GM12878 (cell line): ENCODE results near the gene ASTN1.

ENCODE experiments used
- BRCA1 ChIP-seq: IDR thresholded peaks from 2 replicates; pipeline ENCODE4 v1.6.1; 2011; ENCODE audit warnings: low read depth, low read length, improper control_type of control experiment
- CHD4 ChIP-seq: fragments of 200-600 bp; sonication (generic); IDR thresholded peaks from 2 replicates; pipeline ENCODE4 v1.6.1; 2016; ENCODE audit warnings: mild to moderate bottlenecking
- CREB1 ChIP-seq: IDR thresholded peaks from 2 replicates; pipeline ENCODE4 v1.6.1; 2012; ENCODE audit warnings: low read depth, mild to moderate bottlenecking, inconsistent platforms
- EP300 ChIP-seq, 2 experiments: fragments of 150-350 bp in 1 of 2; IDR thresholded peaks; 2 replicates each; pipeline ENCODE4 v1.6.1; 2011 to 2012; ENCODE audit warnings: low read depth in 2 of 2, low read length in 2 of 2, borderline replicate concordance in 1 of 2, improper control_type of control experiment in 1 of 2, inconsistent platforms in 1 of 2; ENCODE audit not compliant: control insufficient read depth in 1 of 2
- FOS ChIP-seq: IDR thresholded peaks from 3 replicates; pipeline ENCODE4 v1.6.1; 2011; ENCODE audit warnings: borderline replicate concordance; ENCODE audit not compliant: insufficient read length; ENCODE audit errors: extremely low read depth
- KDM1A ChIP-seq: fragments of 200-600 bp; sonication (generic); IDR thresholded peaks from 2 replicates; pipeline ENCODE4 v1.6.1; 2016; ENCODE audit warnings: borderline replicate concordance
- POLR2A ChIP-seq: IDR thresholded peaks from 2 replicates; pipeline ENCODE4 v1.6.1; 2011; ENCODE audit warnings: low read depth, mild to moderate bottlenecking, low read length
- TAF1 ChIP-seq: IDR thresholded peaks from 2 replicates; pipeline ENCODE4 v1.6.1; 2011; ENCODE audit warnings: mild to moderate bottlenecking, low read depth, low read length, borderline replicate concordance
- YY1 ChIP-seq: IDR thresholded peaks from 2 replicates; pipeline ENCODE4 v1.6.1; 2011; ENCODE audit warnings: low read depth, mild to moderate bottlenecking, low read length
- ZSCAN29 ChIP-seq: fragments of 450-650 bp; IDR thresholded peaks from 2 replicates; pipeline ENCODE4 v1.6.1; 2017; ENCODE audit warnings: mild to moderate bottlenecking, moderate library complexity
- TF ChIP-seq, protein P1 (sequence below), 3 experiments: IDR thresholded peaks in 2 of 3; conservative IDR thresholded peaks in 1 of 3; 2 replicates each; pipeline ENCODE4 v1.5.1; 2011; ENCODE audit warnings: low read depth in 3 of 3, low read length in 3 of 3, mild to moderate bottlenecking in 3 of 3, control low read depth in 2 of 3, moderate library complexity in 2 of 3, inconsistent platforms in 1 of 3, mixed read lengths in 1 of 3; ENCODE audit not compliant: control insufficient read depth in 2 of 3, insufficient read depth in 1 of 3; ENCODE audit errors: extremely low read depth in 1 of 3
- TF ChIP-seq, protein P2 (sequence below): IDR thresholded peaks from 2 replicates; pipeline ENCODE4 v1.6.1; 2011; ENCODE audit warnings: borderline replicate concordance, low read depth, mild to moderate bottlenecking, moderate library complexity, low read length; ENCODE audit not compliant: insufficient read depth, poor library complexity, severe bottlenecking
- TF ChIP-seq, protein P3 (sequence below): fragments of 450-650 bp; IDR thresholded peaks from 2 replicates; pipeline ENCODE4 v1.6.1; 2017; ENCODE audit warnings: antibody characterized with exemption, mild to moderate bottlenecking, moderate library complexity

DNA sequence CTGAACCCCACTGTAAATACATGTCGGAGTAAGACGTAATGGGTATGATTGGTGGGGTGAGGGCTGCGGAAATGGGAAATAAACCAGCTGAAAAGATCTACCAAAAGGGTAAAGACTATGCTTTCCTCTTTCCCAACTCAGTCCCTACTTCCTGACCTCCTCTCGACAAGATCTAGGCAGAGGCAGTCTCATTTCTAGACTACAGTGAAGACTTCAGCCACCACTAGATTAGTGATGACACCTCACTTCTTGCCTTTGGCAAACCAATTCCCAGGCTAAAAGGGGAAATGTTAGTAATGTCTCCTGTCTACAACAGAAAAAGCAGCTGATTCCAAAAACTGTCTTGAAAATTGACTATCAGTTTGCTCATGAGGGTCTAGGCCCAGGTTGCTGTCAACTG is 219.9 kb downstream of the ASTN1 start:
- TF ChIP-seq, protein P1, sequence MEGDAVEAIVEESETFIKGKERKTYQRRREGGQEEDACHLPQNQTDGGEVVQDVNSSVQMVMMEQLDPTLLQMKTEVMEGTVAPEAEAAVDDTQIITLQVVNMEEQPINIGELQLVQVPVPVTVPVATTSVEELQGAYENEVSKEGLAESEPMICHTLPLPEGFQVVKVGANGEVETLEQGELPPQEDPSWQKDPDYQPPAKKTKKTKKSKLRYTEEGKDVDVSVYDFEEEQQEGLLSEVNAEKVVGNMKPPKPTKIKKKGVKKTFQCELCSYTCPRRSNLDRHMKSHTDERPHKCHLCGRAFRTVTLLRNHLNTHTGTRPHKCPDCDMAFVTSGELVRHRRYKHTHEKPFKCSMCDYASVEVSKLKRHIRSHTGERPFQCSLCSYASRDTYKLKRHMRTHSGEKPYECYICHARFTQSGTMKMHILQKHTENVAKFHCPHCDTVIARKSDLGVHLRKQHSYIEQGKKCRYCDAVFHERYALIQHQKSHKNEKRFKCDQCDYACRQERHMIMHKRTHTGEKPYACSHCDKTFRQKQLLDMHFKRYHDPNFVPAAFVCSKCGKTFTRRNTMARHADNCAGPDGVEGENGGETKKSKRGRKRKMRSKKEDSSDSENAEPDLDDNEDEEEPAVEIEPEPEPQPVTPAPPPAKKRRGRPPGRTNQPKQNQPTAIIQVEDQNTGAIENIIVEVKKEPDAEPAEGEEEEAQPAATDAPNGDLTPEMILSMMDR (IDR thresholded peaks at IDR 0.05 in 2 of 3, conservative IDR thresholded peaks at IDR 0.05 in 1 of 3; ENCODE audit: control insufficient read depth in 2 of 3, extremely low read depth in 1 of 3, insufficient read depth in 1 of 3, low read depth in 3 of 3, low read length in 3 of 3): no peak
- TF ChIP-seq POLR2A (no peak), EP300 (IDR thresholded peaks at IDR 0.05; ENCODE audit: borderline replicate concordance in 1 of 2, control insufficient read depth in 1 of 2, low read depth in 2 of 2, low read length in 2 of 2) (no peak), CHD4 (no peak), KDM1A (no peak), BRCA1 (no peak), FOS (no peak), CREB1 (no peak), TAF1 (no peak), YY1 (no peak), ZSCAN29 (no peak)
- TF ChIP-seq, protein P2, sequence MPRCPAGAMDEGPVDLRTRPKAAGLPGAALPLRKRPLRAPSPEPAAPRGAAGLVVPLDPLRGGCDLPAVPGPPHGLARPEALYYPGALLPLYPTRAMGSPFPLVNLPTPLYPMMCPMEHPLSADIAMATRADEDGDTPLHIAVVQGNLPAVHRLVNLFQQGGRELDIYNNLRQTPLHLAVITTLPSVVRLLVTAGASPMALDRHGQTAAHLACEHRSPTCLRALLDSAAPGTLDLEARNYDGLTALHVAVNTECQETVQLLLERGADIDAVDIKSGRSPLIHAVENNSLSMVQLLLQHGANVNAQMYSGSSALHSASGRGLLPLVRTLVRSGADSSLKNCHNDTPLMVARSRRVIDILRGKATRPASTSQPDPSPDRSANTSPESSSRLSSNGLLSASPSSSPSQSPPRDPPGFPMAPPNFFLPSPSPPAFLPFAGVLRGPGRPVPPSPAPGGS: no peak
- TF ChIP-seq, protein P3, sequence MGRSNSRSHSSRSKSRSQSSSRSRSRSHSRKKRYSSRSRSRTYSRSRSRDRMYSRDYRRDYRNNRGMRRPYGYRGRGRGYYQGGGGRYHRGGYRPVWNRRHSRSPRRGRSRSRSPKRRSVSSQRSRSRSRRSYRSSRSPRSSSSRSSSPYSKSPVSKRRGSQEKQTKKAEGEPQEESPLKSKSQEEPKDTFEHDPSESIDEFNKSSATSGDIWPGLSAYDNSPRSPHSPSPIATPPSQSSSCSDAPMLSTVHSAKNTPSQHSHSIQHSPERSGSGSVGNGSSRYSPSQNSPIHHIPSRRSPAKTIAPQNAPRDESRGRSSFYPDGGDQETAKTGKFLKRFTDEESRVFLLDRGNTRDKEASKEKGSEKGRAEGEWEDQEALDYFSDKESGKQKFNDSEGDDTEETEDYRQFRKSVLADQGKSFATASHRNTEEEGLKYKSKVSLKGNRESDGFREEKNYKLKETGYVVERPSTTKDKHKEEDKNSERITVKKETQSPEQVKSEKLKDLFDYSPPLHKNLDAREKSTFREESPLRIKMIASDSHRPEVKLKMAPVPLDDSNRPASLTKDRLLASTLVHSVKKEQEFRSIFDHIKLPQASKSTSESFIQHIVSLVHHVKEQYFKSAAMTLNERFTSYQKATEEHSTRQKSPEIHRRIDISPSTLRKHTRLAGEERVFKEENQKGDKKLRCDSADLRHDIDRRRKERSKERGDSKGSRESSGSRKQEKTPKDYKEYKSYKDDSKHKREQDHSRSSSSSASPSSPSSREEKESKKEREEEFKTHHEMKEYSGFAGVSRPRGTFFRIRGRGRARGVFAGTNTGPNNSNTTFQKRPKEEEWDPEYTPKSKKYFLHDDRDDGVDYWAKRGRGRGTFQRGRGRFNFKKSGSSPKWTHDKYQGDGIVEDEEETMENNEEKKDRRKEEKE: no peak
